OCI-M2 (cell line): ENCODE data around the gene GOLGA8M.
"Not testable (repeated sequence)": the region's sequence is repeated elsewhere in the genome, so short reads cannot be mapped to it uniquely, and the experiment has no call there.

Experiments used
- DNase-seq: peaks from one replicate; lab custom pipeline; 2025; ENCODE audit not compliant: unreplicated experiment; lab: John Stamatoyannopoulos, UW

The GOLGA8M gene

GRCh38 chr15:28664575-28664974, 47.6 kb downstream of the GOLGA8M start:
- not testable (repeated sequence) for DNase-seq

GRCh38 chr15:28663717-28664116, 48.5 kb downstream of the GOLGA8M start:
- DNase-seq: not testable (repeated sequence)

GRCh38 chr15:28660750-28661149, 51.5 kb downstream of the GOLGA8M start:
- DNase-seq: not testable (repeated sequence)

DNA sequence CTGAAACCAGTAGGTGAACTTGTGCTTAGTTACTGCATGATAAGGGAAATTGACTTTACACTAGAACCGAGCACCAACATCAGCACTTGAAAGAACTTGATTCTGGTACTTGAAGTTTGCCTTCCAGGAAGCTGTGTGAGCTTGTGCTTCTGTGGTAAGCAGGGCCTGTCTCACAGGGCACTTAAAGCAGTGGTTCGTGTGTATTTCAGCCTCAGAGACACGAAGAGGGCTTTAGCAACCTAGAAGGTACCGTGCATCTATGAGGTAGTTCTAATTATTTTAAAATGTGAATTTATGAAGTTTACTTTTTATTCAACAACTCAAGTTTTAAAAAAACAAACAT, 56.2 kb downstream of the GOLGA8M start:
- not testable (repeated sequence) for DNase-seq

GRCh38 chr15:28655329-28656017, 56.7 kb downstream of the GOLGA8M start:
- DNase-seq: not testable (repeated sequence)

GRCh38 chr15:28654194-28654593, 58.0 kb downstream of the GOLGA8M start:
- not testable (repeated sequence) for DNase-seq

DNA sequence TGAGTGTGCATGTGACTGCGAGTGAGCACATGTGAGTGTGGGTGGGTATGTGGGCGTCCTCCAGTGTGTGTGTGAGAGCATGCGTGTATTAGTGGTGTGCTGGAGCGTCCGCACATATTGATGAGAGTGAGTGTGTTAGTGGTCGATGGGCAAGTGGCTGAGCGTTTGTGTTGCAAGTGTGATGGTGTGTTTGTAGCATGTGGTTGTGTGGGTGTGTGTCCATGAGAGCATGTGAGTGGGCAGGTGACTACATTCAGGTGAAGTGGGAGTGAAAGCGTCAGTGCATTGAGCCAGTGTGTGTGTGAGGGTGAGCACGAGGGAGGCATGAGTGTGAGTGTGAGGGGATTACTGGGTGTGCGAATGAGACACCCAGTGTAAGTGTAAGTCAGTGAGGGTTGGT, 59.7 kb downstream of the GOLGA8M start:
- DNase-seq: not testable (repeated sequence)
